Tibial nerve (tissue), 3 donors: Measurements from ENCODE around the gene MATN3.

Source experiments
- CTCF ChIP-seq, 5 experiments: fragments of 200-600 bp in 3 of 5; fragments of 450-650 bp in 2 of 5; sonication (generic) in 3 of 5; IDR thresholded peaks; one replicate each; pipeline ENCODE4 v1.5.1; 2016 to 2019; ENCODE audit warnings: antibody characterized with exemption in 5 of 5, mild to moderate bottlenecking in 3 of 5, moderate library complexity in 2 of 5
- POLR2A ChIP-seq, 2 donors: fragments of 450-650 bp; IDR thresholded peaks; one replicate each; pipeline ENCODE4 v1.6.1; 2017; ENCODE audit warnings: antibody characterized with exemption in 2 of 2, mild to moderate bottlenecking in 2 of 2, moderate library complexity in 2 of 2

- TF ChIP-seq POLR2A (IDR thresholded peaks at IDR 0.05) = no peak
- no peak for TF ChIP-seq CTCF (IDR thresholded peaks at IDR 0.05)
Measured at GRCh38 chr2:20011276-20012031, 1.0 kb downstream of the MATN3 start.
